Thyroid gland (tissue), 4 donors: ENCODE results near the gene ADCY10.

Experiments used
- CTCF ChIP-seq, 6 experiments: fragments of 200-600 bp in 3 of 6; fragments of 450-650 bp in 3 of 6; sonication (generic) in 3 of 6; IDR thresholded peaks; one replicate each; pipeline ENCODE4 v1.5.1; 2016 to 2019; ENCODE audit warnings: antibody characterized with exemption in 6 of 6, mild to moderate bottlenecking in 2 of 6, inconsistent platforms in 1 of 6, moderate library complexity in 1 of 6
- POLR2A ChIP-seq, 2 donors: fragments of 450-650 bp; IDR thresholded peaks; one replicate each; pipeline ENCODE4 v1.6.1; 2017; ENCODE audit warnings: antibody characterized with exemption in 2 of 2, mild to moderate bottlenecking in 2 of 2, moderate library complexity in 1 of 2

- TF ChIP-seq CTCF (IDR thresholded peaks at IDR 0.05) = no peak
- TF ChIP-seq POLR2A (IDR thresholded peaks at IDR 0.05) = no peak
Observed at GRCh38 chr1:167805041-167805556, 108.8 kb downstream of the ADCY10 start.
